ENCODE data around the gene GRWD1. TPM values are rescaled to one million over a fixed set of nuclear protein-coding genes. Genes with fewer than 3 reads are reported as not detected.

The GRWD1 gene
- polyA plus RNA-seq, 2 of the 4 experiments (the other 2 are of a cell fraction): 48.1 to 87.0 TPM

DNA sequence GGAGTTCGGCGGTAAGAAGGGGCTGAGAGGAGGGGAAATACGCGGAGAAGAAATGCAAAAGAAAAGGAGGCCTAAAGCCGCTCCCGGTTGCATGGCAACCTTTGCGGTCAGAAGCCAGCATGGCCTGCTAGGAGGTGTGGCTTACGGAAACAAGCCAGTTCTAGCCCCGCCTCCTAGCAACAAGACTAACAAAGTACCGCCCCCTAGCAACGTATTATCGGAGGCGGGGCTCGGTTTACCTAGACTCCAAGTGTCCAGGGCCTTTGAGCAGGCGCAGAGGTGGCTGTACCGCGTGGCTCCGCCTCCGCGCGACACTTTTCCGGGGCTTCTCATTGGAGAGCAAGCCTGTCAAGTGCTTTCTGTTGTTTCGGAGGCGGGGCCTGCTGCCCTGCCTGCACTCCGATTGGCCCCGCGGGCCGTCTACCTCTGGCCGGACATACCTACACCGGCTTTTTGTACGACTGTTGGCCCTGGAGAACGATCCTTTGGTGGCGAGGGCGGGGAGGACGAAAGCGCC lies 23.0 kb downstream of the GRWD1 start:
- TF ChIP-seq RCOR1 (IDR thresholded peaks at IDR 0.05; ENCODE audit: low read depth, low read length) (no peak), CBX2 (IDR thresholded peaks at IDR 0.05; ENCODE audit: borderline replicate concordance, low read depth) (no peak), BHLHE40 (IDR thresholded peaks at IDR 0.05; ENCODE audit: low read depth, low read length) (no peak), MAZ (IDR thresholded peaks at IDR 0.05; ENCODE audit: borderline replicate concordance, low read depth, low read length) (no peak), REST (IDR thresholded peaks at IDR 0.05) (0 out of 2 replicates have a peak, but pooled peaks have one; percentile 1), ZC3H11A (IDR thresholded peaks at IDR 0.05) (no peak), HES2 (IDR thresholded peaks at IDR 0.05) (no peak), RAD21 (conservative IDR thresholded peaks at IDR 0.05 in 1 of 2, IDR thresholded peaks at IDR 0.05 in 1 of 2) (no peak), NR3C1 (IDR thresholded peaks at IDR 0.05) (no peak), MYC (IDR thresholded peaks at IDR 0.05; ENCODE audit: borderline replicate concordance, low read length) (no peak; the same call in 1 of the 2 replicates), NFE2L2 (conservative IDR thresholded peaks at IDR 0.05; ENCODE audit: low read length) (no peak), EHMT2 (IDR thresholded peaks at IDR 0.05; ENCODE audit: low read depth) (no peak), POLR2A (IDR thresholded peaks at IDR 0.05; ENCODE audit: low read length) (peak; percentile 36), FOXS1 (CRISPR knock-in tag; IDR thresholded peaks at IDR 0.05) (no peak), NPAS2 (CRISPR knock-in tag; IDR thresholded peaks at IDR 0.05; ENCODE audit: borderline replicate concordance) (no peak), RFX5 (IDR thresholded peaks at IDR 0.05) (peak; percentile 63; the same call in 1 of the 2 replicates)
- TF ChIP-seq, protein P1, sequence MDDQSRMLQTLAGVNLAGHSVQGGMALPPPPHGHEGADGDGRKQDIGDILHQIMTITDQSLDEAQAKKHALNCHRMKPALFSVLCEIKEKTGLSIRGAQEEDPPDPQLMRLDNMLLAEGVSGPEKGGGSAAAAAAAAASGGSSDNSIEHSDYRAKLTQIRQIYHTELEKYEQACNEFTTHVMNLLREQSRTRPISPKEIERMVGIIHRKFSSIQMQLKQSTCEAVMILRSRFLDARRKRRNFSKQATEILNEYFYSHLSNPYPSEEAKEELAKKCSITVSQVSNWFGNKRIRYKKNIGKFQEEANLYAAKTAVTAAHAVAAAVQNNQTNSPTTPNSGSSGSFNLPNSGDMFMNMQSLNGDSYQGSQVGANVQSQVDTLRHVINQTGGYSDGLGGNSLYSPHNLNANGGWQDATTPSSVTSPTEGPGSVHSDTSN (IDR thresholded peaks at IDR 0.05): peak; percentile 100
- TF ChIP-seq, protein P2, sequence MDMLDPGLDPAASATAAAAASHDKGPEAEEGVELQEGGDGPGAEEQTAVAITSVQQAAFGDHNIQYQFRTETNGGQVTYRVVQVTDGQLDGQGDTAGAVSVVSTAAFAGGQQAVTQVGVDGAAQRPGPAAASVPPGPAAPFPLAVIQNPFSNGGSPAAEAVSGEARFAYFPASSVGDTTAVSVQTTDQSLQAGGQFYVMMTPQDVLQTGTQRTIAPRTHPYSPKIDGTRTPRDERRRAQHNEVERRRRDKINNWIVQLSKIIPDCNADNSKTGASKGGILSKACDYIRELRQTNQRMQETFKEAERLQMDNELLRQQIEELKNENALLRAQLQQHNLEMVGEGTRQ (IDR thresholded peaks at IDR 0.05): peak; percentile 40; the same call in 1 of the 2 replicates
- TF ChIP-seq, protein P3, sequence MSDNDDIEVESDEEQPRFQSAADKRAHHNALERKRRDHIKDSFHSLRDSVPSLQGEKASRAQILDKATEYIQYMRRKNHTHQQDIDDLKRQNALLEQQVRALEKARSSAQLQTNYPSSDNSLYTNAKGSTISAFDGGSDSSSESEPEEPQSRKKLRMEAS (IDR thresholded peaks at IDR 0.05): peak; percentile 55; the same call in 1 of the 2 replicates
- TF ChIP-seq, protein P4, sequence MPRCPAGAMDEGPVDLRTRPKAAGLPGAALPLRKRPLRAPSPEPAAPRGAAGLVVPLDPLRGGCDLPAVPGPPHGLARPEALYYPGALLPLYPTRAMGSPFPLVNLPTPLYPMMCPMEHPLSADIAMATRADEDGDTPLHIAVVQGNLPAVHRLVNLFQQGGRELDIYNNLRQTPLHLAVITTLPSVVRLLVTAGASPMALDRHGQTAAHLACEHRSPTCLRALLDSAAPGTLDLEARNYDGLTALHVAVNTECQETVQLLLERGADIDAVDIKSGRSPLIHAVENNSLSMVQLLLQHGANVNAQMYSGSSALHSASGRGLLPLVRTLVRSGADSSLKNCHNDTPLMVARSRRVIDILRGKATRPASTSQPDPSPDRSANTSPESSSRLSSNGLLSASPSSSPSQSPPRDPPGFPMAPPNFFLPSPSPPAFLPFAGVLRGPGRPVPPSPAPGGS (IDR thresholded peaks at IDR 0.05): no peak
- peak overlapping the region; percentile 94 to 96 for H3K27ac ChIP-seq
- H3K9me3 ChIP-seq: no peaks in the 10 kb centered on the region
- H3K4me2 ChIP-seq: peak overlapping the region; percentile 76
- FAIRE-seq (peak; percentile 100), DNase-seq (ENCODE audit: low read depth in 1 of 2, low spot score in 1 of 2) (peak; percentile 98 to 100), ATAC-seq (peak; percentile 87 to 95)
- peaks cover 24% of the 10 kb centered on the region for H3K4me1 ChIP-seq
- ChIA-PET CTCF (no interaction called here), POLR2A (interaction anchor here (0.5 to 1.8 kb wide), 2 partner anchors 17 to 23 kb away, joined by 3 to 4 read pairs; no protein-coding TSS in a partner anchor)
- H3K4me3 ChIP-seq: peak overlapping the region; percentile 82
- WGBS (ENCODE audit: missing lambda C conversion rate): 2% methylated on average over 36 of the region's 36 CpGs
